ENCODE measurements around the gene ANXA7.

DNA sequence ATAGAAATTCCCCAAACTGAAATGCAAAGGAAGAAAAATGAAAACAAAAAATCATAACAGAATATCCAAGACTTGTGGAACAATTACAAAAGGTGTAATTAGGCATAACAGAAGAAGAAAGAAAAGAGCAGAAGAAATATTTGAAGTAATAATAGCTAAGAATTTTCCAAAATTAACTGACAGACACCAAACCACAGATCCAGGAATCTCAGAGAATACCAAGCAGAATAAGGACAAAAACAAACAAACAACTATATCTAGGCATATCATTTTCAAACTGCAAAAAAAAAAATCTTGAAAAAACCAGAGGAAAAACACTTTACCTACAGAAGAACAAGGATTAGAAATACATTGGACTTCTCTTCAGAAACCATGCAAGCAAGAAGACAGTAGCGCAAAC, 80.7 kb downstream of the ANXA7 start:
- TF ChIP-seq, protein P1, sequence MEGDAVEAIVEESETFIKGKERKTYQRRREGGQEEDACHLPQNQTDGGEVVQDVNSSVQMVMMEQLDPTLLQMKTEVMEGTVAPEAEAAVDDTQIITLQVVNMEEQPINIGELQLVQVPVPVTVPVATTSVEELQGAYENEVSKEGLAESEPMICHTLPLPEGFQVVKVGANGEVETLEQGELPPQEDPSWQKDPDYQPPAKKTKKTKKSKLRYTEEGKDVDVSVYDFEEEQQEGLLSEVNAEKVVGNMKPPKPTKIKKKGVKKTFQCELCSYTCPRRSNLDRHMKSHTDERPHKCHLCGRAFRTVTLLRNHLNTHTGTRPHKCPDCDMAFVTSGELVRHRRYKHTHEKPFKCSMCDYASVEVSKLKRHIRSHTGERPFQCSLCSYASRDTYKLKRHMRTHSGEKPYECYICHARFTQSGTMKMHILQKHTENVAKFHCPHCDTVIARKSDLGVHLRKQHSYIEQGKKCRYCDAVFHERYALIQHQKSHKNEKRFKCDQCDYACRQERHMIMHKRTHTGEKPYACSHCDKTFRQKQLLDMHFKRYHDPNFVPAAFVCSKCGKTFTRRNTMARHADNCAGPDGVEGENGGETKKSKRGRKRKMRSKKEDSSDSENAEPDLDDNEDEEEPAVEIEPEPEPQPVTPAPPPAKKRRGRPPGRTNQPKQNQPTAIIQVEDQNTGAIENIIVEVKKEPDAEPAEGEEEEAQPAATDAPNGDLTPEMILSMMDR (conservative IDR thresholded peaks at IDR 0.05; ENCODE audit: low read depth, low read length): no peak
- TF ChIP-seq EZH2 (IDR thresholded peaks at IDR 0.05; ENCODE audit: borderline replicate concordance, low read depth, low read length, poor library complexity, severe bottlenecking): no peak
